ENCODE measurements around the gene NRG4.
"Not testable (repeated sequence)": the region's sequence is repeated elsewhere in the genome, so short reads cannot be mapped to it uniquely, and the experiment has no call there.

Gene NRG4

GRCh38 chr15:75921732-75922703 lies 90.2 kb downstream of the NRG4 start:
- DNase-seq (ENCODE audit: low read depth) = peak; percentile 90

GRCh38 chr15:75920079-75920478 lies 92.1 kb downstream of the NRG4 start:
- TF ChIP-seq CTCF (conservative IDR thresholded peaks at IDR 0.05; ENCODE audit: low read depth, low read length) = no peak
- H3K4me3 ChIP-seq (ENCODE audit: low read depth, low read length) = no peak overlapping the region

More at GRCh38 chr15:75921732-75922703, 90.2 kb downstream of the NRG4 start:
- H3K4me3 ChIP-seq (ENCODE audit: low read depth, low read length) = no peak overlapping the region
- peak; percentile 64 for TF ChIP-seq CTCF (conservative IDR thresholded peaks at IDR 0.05; ENCODE audit: low read depth, low read length)

GRCh38 chr15:75918135-75918534 lies 94.1 kb downstream of the NRG4 start:
- H3K4me3 ChIP-seq (ENCODE audit: low read depth, low read length) = no peak overlapping the region
- TF ChIP-seq CTCF (conservative IDR thresholded peaks at IDR 0.05; ENCODE audit: low read depth, low read length) = no peak
- DNase-seq (ENCODE audit: low read depth) = no peak

More at GRCh38 chr15:75920079-75920478, 92.1 kb downstream of the NRG4 start:
- peak; percentile 63 for DNase-seq (ENCODE audit: low read depth)

- no peak overlapping the region for H3K4me3 ChIP-seq (ENCODE audit: low read depth, low read length)
- TF ChIP-seq CTCF (conservative IDR thresholded peaks at IDR 0.05; ENCODE audit: low read depth, low read length) = no peak
- no peak for DNase-seq (ENCODE audit: low read depth)
These were observed 95.2 kb downstream of the NRG4 start for GRCh38 chr15:75916978-75917377.

- H3K4me3 ChIP-seq (ENCODE audit: low read depth, low read length); DNase-seq (ENCODE audit: low read depth): not testable (repeated sequence)
These were observed 101.9 kb downstream of the NRG4 start for GRCh38 chr15:75910355-75910754.

- no peak overlapping the region for H3K4me3 ChIP-seq (ENCODE audit: low read depth, low read length)
- no peak for DNase-seq (ENCODE audit: low read depth)
- no peak for TF ChIP-seq CTCF (conservative IDR thresholded peaks at IDR 0.05; ENCODE audit: low read depth, low read length)
These were observed 107.0 kb downstream of the NRG4 start for GRCh38 chr15:75905231-75905630.

- peak within 1 kb of the TSS; percentile 99 for H3K4me3 ChIP-seq (ENCODE audit: low read depth, low read length)
- no peak for TF ChIP-seq CTCF (conservative IDR thresholded peaks at IDR 0.05; ENCODE audit: low read depth, low read length)
These were observed 108.6 kb downstream of the NRG4 start, which contains the start of gene FBXO22 for GRCh38 chr15:75903331-75904239. TSS of gene FBXO22 (plus strand) at chr15:75903878. CDS start at chr15:75903964, 86 bp downstream.

More at GRCh38 chr15:75903331-75904239, 108.6 kb downstream of the NRG4 start, which contains the start of gene FBXO22:
- peak; percentile 93 for DNase-seq (ENCODE audit: low read depth)

Measured in choroid plexus epithelial cell (primary cell).